HCT116 (cell line): ENCODE results near the gene SPAG4. TPM values are rescaled to one million over a fixed set of nuclear protein-coding genes. Genes with fewer than 3 reads are reported as not detected.

Experiments used
- ATAC-seq: fragments of 200-7000 bp; cut with Tn5 transposase; 2 replicates; pipeline ENCODE4 v1.9.1; 2020; ENCODE audit warnings: mild to moderate bottlenecking, moderate library complexity
- BruUV-seq: library from RNA; stranded (reverse); fragments of 400-500 nt; replicated peaks from 2 replicates; lab custom pipeline; 2021; lab: Mats Ljungman, UMichigan
- CTCF ChIA-PET: fragments of 300-600 bp; sonication (Branson Sonifier 250); formaldehyde crosslinking; loops from one replicate; lab custom pipeline; 2021; ENCODE audit warnings: antibody characterized with exemption; lab: Charles Lee
- POLR2A ChIA-PET: fragments of 300-600, 350-600 bp; sonication (Branson Sonifier 250); formaldehyde crosslinking; loops from one replicate; lab custom pipeline; 2021; ENCODE audit warnings: antibody characterized with exemption; lab: Charles Lee
- RAD21 ChIA-PET, 2 experiments: fragments of 300-600 bp; sonication (Branson Sonifier 250); formaldehyde crosslinking; loops; one replicate each; lab custom pipeline; 2023; ENCODE audit warnings: low total read pairs in 2 of 2; ENCODE audit not compliant: uncharacterized antibody in 2 of 2, unreplicated experiment in 2 of 2, low non-redundant PET in 1 of 2; lab: Charles Lee
- DNase-seq: peaks from one replicate; pipeline ENCODE4 v3.0.0-alpha.2; 2010; ENCODE audit warnings: low read depth, low spot score
- H2AFZ ChIP-seq: fragments of 200-600 bp; shearing (Covaris generic), sonication (generic); 2 replicates; pipeline ENCODE4 v1.6.1; 2017; ENCODE audit warnings: low read depth, mixed run types, mixed read lengths, antibody characterized with exemption, low read length; ENCODE audit not compliant: poor library complexity, severe bottlenecking
- H3K27ac ChIP-seq: 2 replicates; pipeline ENCODE4 v1.5.1; 2012; ENCODE audit warnings: low read depth, low read length
- H3K27me3 ChIP-seq: fragments of 200-600 bp; sonication (generic); 2 replicates; pipeline ENCODE4 v1.6.1; 2016; ENCODE audit warnings: mixed run types, low read length, mixed read lengths; ENCODE audit not compliant: insufficient read depth
- H3K36me3 ChIP-seq, 2 experiments: fragments of 200-500 bp in 1 of 2; fragments of 200-600 bp in 1 of 2; sonication (Bioruptor generic) in 1 of 2; sonication (generic) in 1 of 2; 2 replicates each; pipeline versions ENCODE4 v1.5.1 to v1.6.1; 2014 to 2016; ENCODE audit warnings: low read length in 2 of 2, inconsistent platforms in 1 of 2, mixed read lengths in 1 of 2, mixed run types in 1 of 2; ENCODE audit not compliant: insufficient read depth in 2 of 2, control insufficient read depth in 1 of 2
- H3K4me1 ChIP-seq, 2 experiments: fragments of 200-600 bp in 1 of 2; sonication (generic) in 1 of 2; 2 replicates each; pipeline versions ENCODE4 v1.5.1 to v1.6.1; 2012 to 2017; ENCODE audit warnings: low read length in 2 of 2, inconsistent platforms in 1 of 2, mild to moderate bottlenecking in 1 of 2, mixed read lengths in 1 of 2, mixed run types in 1 of 2, moderate library complexity in 1 of 2; ENCODE audit not compliant: insufficient read depth in 2 of 2, control insufficient read depth in 1 of 2
- H3K4me2 ChIP-seq: fragments of 200-600 bp; sonication (generic); 2 replicates; pipeline ENCODE4 v1.6.1; 2017; ENCODE audit warnings: mixed run types, low read length, mixed read lengths
- H3K4me3 ChIP-seq, 2 experiments: fragments of 200-600 bp in 1 of 2; sonication (generic) in 1 of 2; replicated peaks in 1 of 2; 2 replicates each; pipeline ENCODE4 v1.5.1; 2011 to 2016; ENCODE audit warnings: low read length in 2 of 2, control low read depth in 1 of 2, low read depth in 1 of 2, mild to moderate bottlenecking in 1 of 2, mixed read lengths in 1 of 2, mixed run types in 1 of 2
- H3K79me2 ChIP-seq: fragments of 200-600 bp; sonication (generic); 2 replicates; pipeline ENCODE4 v1.6.1; 2017; ENCODE audit warnings: mild to moderate bottlenecking, mixed run types, low read length, moderate library complexity, mixed read lengths; ENCODE audit not compliant: insufficient read depth
- H3K9ac ChIP-seq: fragments of 200-600 bp; sonication (generic); 2 replicates; pipeline ENCODE4 v1.6.1; 2016; ENCODE audit warnings: low read length, mixed read lengths
- H3K9me2 ChIP-seq: fragments of 200-600 bp; sonication (generic), shearing (Covaris generic); 2 replicates; pipeline ENCODE4 v1.6.1; 2017; ENCODE audit warnings: mixed run types, mild to moderate bottlenecking, moderate library complexity; ENCODE audit not compliant: insufficient read depth
- H3K9me3 ChIP-seq, 2 experiments: fragments of 200-500 bp in 1 of 2; fragments of 200-600 bp in 1 of 2; sonication (Bioruptor generic) in 1 of 2; sonication (generic) in 1 of 2; 2 replicates each; pipeline ENCODE4 v1.6.1; 2014 to 2017; ENCODE audit warnings: low read length in 2 of 2, mixed read lengths in 2 of 2, inconsistent platforms in 1 of 2, low read depth in 1 of 2, mild to moderate bottlenecking in 1 of 2, mixed run types in 1 of 2, moderate library complexity in 1 of 2; ENCODE audit not compliant: control insufficient read depth in 1 of 2, insufficient read depth in 1 of 2
- H4K20me1 ChIP-seq: fragments of 200-600 bp; sonication (generic), shearing (Covaris generic); 2 replicates; pipeline ENCODE4 v1.6.1; 2017; ENCODE audit warnings: mixed run types, mild to moderate bottlenecking, moderate library complexity; ENCODE audit not compliant: insufficient read depth
- CTCF ChIP-seq, 3 experiments: fragments of 200-600 bp in 1 of 3; sonication (generic) in 1 of 3; IDR thresholded peaks in 2 of 3; conservative IDR thresholded peaks in 1 of 3; 2 replicates each; pipeline ENCODE4 v1.5.1; 2012 to 2017; ENCODE audit warnings: low read depth in 2 of 3, low read length in 2 of 3, antibody characterized with exemption in 1 of 3, borderline replicate concordance in 1 of 3, control low read depth in 1 of 3, mild to moderate bottlenecking in 1 of 3, mixed read lengths in 1 of 3, mixed run types in 1 of 3, moderate library complexity in 1 of 3; ENCODE audit not compliant: insufficient read depth in 1 of 3
- EGR1 ChIP-seq: IDR thresholded peaks from 2 replicates; pipeline ENCODE4 v1.6.1; 2012; ENCODE audit warnings: low read depth
- JUND ChIP-seq: IDR thresholded peaks from 2 replicates; pipeline ENCODE4 v1.6.1; 2012
- POLR2AphosphoS5 ChIP-seq: IDR thresholded peaks from 2 replicates; pipeline ENCODE4 v1.6.1; 2011; ENCODE audit warnings: mild to moderate bottlenecking, low read depth, low read length, moderate library complexity
- RAD21 ChIP-seq: IDR thresholded peaks from 2 replicates; pipeline ENCODE4 v1.6.1; 2012; ENCODE audit warnings: low read depth, mild to moderate bottlenecking
- REST ChIP-seq: IDR thresholded peaks from 2 replicates; pipeline ENCODE4 v1.6.1; 2012; ENCODE audit warnings: low read depth
- TCF7L2 ChIP-seq: IDR thresholded peaks from 2 replicates; pipeline ENCODE4 v1.7.0; 2011; ENCODE audit warnings: borderline replicate concordance, inconsistent platforms; ENCODE audit not compliant: insufficient read depth, insufficient read length; ENCODE audit errors: extremely low read depth
- ZBTB33 ChIP-seq: IDR thresholded peaks from 2 replicates; pipeline ENCODE4 v1.6.1; 2011; ENCODE audit warnings: mild to moderate bottlenecking, low read length, moderate library complexity; ENCODE audit not compliant: insufficient replicate concordance; ENCODE audit errors: extremely low read depth
- ZNF274 ChIP-seq: fragments of 200-500 bp; sonication (Bioruptor generic); IDR thresholded peaks from 2 replicates; pipeline ENCODE4 v1.6.1; 2014; ENCODE audit warnings: mild to moderate bottlenecking, low read depth, low read length, inconsistent platforms
- intact Hi-C: fragments of 100-400 bp; cut with micrococcal nuclease; formaldehyde crosslinking; loops from 2 replicates; pipeline ENCODE4 v1.10.0; 2022
- total RNA-seq: library from RNA; stranded (reverse); gene quantifications from one replicate; pipeline ENCODE4 v1.2.1, GENCODE V29; 2021; ENCODE audit not compliant: unreplicated experiment

SPAG4 gene
- total RNA-seq, 1 experiment from 2014 or later: 6.2 TPM

- H3K9ac ChIP-seq: no peak overlapping the region
- peak; percentile 66 for TF ChIP-seq RAD21
- TF ChIP-seq TCF7L2: no peak
- TF ChIP-seq CTCF (IDR thresholded peaks at IDR 0.05 in 2 of 3, conservative IDR thresholded peaks at IDR 0.05 in 1 of 3; ENCODE audit: borderline replicate concordance in 1 of 3, insufficient read depth in 1 of 3, low read depth in 2 of 3, low read length in 2 of 3): peak; percentile 37 to 59 (median 59); a peak in 5 of 6 replicates
- peaks cover 0 to 8% of the 10 kb centered on the region in 2 experiments; a peak in 2 of 4 replicates for H3K4me1 ChIP-seq
- intact Hi-C loops: no loop called here
- DNase-seq: peak; percentile 16
- H4K20me1 ChIP-seq: no peaks in the 10 kb centered on the region
- H3K79me2 ChIP-seq: no peaks in the 10 kb centered on the region
- H2AFZ ChIP-seq: no peak overlapping the region
- BruUV-seq: no TSS peak
- peak overlapping the region; percentile 8; the same call in 1 of the 2 replicates for H3K4me2 ChIP-seq
- no peaks in the 10 kb centered on the region for H3K27me3 ChIP-seq
- peaks cover 0 to 3% of the 10 kb centered on the region in 2 experiments; a peak in 1 of 4 replicates for H3K9me3 ChIP-seq
- no peaks in the 10 kb centered on the region for H3K9me2 ChIP-seq
- ChIA-PET CTCF (interaction anchor here (1.8 kb wide), 1 partner anchor 51 kb away, joined by 6 read pairs; no protein-coding TSS in a partner anchor), POLR2A (no interaction called here), RAD21 (interaction anchor here (0.7 kb wide), 2 partner anchors 177 to 379 kb away, joined by 3 to 4 read pairs; no protein-coding TSS in a partner anchor)
- H3K36me3 ChIP-seq: no peaks in the 10 kb centered on the region
- no peak overlapping the region for H3K27ac ChIP-seq
- ATAC-seq: peak; percentile 97
- no peak overlapping the region for H3K4me3 ChIP-seq
Measured at GRCh38 chr20:35568645-35569044, 47.0 kb upstream of the SPAG4 start.

GRCh38 chr20:35571555-35571954 is 44.1 kb upstream of the SPAG4 start:
- Histone ChIP-seq H3K27me3 (no peaks in the 10 kb centered on the region), H3K9me2 (no peaks in the 10 kb centered on the region), H2AFZ (no peak overlapping the region), H4K20me1 (no peaks in the 10 kb centered on the region), H3K4me1 (peaks cover 0 to 8% of the 10 kb centered on the region in 2 experiments; a peak in 2 of 4 replicates), H3K27ac (no peak overlapping the region), H3K4me2 (no peak overlapping the region), H3K9me3 (peaks cover 0 to 3% of the 10 kb centered on the region in 2 experiments; a peak in 1 of 4 replicates), H3K36me3 (no peaks in the 10 kb centered on the region), H3K4me3 (no peak overlapping the region), H3K79me2 (no peaks in the 10 kb centered on the region), H3K9ac (no peak overlapping the region)
- ChIA-PET CTCF (interaction anchor here (1.1 kb wide), 1 partner anchor 48 kb away, joined by 3 read pairs; no protein-coding TSS in a partner anchor), RAD21 (no interaction called here), POLR2A (no interaction called here)
- no TSS peak for BruUV-seq
- intact Hi-C loops: no loop called here
- DNase-seq: no peak
- no peak for TF ChIP-seq POLR2AphosphoS5
- TF ChIP-seq REST: no peak
- TF ChIP-seq ZBTB33: no peak
- TF ChIP-seq ZNF274: no peak
- no peak for TF ChIP-seq JUND
- TF ChIP-seq EGR1: no peak
- ATAC-seq: no peak
